ENCODE results near the gene SLC25A40.

Gene SLC25A40

DNA sequence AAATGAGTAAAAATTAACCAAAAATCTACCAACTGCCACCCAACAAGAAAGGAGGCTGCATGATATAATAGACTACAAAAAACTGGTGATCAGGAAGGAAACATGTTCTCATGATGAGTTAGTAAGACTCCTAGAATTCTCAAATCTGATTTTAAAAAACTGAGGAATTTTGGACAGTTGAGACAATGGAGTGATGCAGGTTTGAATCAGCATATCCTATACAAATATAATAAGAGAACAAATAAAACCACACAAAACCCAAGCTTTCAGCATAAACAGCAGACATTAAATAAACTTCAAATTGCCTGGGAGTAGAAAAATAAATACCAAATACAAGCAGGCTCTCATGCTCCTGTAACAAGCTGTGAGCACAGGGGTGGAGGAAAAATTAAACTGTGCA, 57.8 kb downstream of the SLC25A40 start:
- Histone ChIP-seq H3K27me3 (ENCODE audit: control insufficient read depth, insufficient read depth, low read length) (no peaks in the 10 kb centered on the region), H3K36me3 (ENCODE audit: control insufficient read depth, low read depth, low read length) (no peaks in the 10 kb centered on the region), H3K9ac (ENCODE audit: low read length) (no peak overlapping the region), H3K4me3 (ENCODE audit: low read length) (no peak overlapping the region), H3K27ac (ENCODE audit: low read length) (no peak overlapping the region), H3K9me3 (ENCODE audit: control insufficient read depth, low read depth, low read length) (no peaks in the 10 kb centered on the region), H3K4me1 (ENCODE audit: control insufficient read depth, low read depth, low read length) (peaks cover 4% of the 10 kb centered on the region)

GRCh38 chr7:87816389-87816788, 59.8 kb downstream of the SLC25A40 start:
- Histone ChIP-seq H3K9me3 (ENCODE audit: control insufficient read depth, low read depth, low read length) (no peaks in the 10 kb centered on the region), H3K4me1 (ENCODE audit: control insufficient read depth, low read depth, low read length) (peaks cover 4% of the 10 kb centered on the region), H3K27me3 (ENCODE audit: control insufficient read depth, insufficient read depth, low read length) (no peaks in the 10 kb centered on the region), H3K4me3 (ENCODE audit: low read length) (no peak overlapping the region), H3K9ac (ENCODE audit: low read length) (no peak overlapping the region), H3K36me3 (ENCODE audit: control insufficient read depth, low read depth, low read length) (no peaks in the 10 kb centered on the region), H3K27ac (ENCODE audit: low read length) (no peak overlapping the region)

DNA sequence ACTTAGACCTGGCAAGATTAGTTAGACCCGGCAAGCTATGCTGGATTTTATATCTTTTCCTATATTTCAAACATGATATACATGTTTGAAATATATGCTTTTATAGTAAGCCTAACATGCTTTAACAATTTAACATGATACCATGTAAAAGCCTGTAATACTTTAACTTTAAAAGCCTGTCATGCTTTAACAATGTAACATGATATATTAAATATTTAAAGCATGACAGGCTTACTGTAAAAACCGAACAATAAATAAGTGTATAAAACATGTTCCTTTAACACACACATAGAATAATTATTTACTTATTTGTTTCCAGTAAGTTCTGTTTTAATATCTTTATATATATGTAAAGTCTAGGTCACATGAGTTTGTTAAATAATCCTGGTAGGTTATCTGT, 65.4 kb downstream of the SLC25A40 start:
- H3K27me3 ChIP-seq (ENCODE audit: control insufficient read depth, insufficient read depth, low read length), result no peaks in the 10 kb centered on the region
- H3K27ac ChIP-seq (ENCODE audit: low read length), result no peak overlapping the region
- H3K4me3 ChIP-seq (ENCODE audit: low read length), result no peak overlapping the region
- H3K36me3 ChIP-seq (ENCODE audit: control insufficient read depth, low read depth, low read length), result no peaks in the 10 kb centered on the region
- H3K9ac ChIP-seq (ENCODE audit: low read length), result no peak overlapping the region
- H3K4me1 ChIP-seq (ENCODE audit: control insufficient read depth, low read depth, low read length), result peaks cover 9% of the 10 kb centered on the region
- no peaks in the 10 kb centered on the region for H3K9me3 ChIP-seq (ENCODE audit: control insufficient read depth, low read depth, low read length)

DNA sequence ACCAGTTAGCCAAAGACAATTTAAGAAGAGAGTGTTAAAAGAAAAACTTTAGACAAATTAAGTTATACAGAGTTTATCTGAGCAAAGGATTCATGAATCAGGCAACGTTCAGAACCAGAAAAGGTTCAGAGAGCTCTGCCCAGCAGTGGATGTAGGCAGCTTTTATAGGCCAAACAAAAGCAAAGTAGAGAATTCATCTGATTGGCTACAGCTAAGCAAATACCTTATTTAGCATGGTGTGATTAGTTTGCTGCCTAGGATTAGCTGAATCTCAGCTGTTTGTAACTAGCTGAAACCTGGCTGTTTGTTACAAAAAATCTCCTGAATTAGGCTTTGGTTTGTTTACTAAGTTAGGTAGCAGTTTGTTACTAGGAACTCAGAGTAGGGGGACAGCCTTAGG, 66.0 kb downstream of the SLC25A40 start:
- Histone ChIP-seq H3K4me3 (ENCODE audit: low read length) (no peak overlapping the region), H3K9me3 (ENCODE audit: control insufficient read depth, low read depth, low read length) (no peaks in the 10 kb centered on the region), H3K36me3 (ENCODE audit: control insufficient read depth, low read depth, low read length) (no peaks in the 10 kb centered on the region), H3K4me1 (ENCODE audit: control insufficient read depth, low read depth, low read length) (peaks cover 9% of the 10 kb centered on the region), H3K27ac (ENCODE audit: low read length) (peak overlapping the region; percentile 12), H3K27me3 (ENCODE audit: control insufficient read depth, insufficient read depth, low read length) (no peaks in the 10 kb centered on the region), H3K9ac (ENCODE audit: low read length) (no peak overlapping the region)

- Histone ChIP-seq H3K27ac (ENCODE audit: low read length) (no peak overlapping the region), H3K4me3 (ENCODE audit: low read length) (no peak overlapping the region), H3K4me1 (ENCODE audit: control insufficient read depth, low read depth, low read length) (peaks cover 9% of the 10 kb centered on the region), H3K36me3 (ENCODE audit: control insufficient read depth, low read depth, low read length) (no peaks in the 10 kb centered on the region), H3K9me3 (ENCODE audit: control insufficient read depth, low read depth, low read length) (no peaks in the 10 kb centered on the region), H3K27me3 (ENCODE audit: control insufficient read depth, insufficient read depth, low read length) (no peaks in the 10 kb centered on the region), H3K9ac (ENCODE audit: low read length) (no peak overlapping the region)
These were observed 70.0 kb downstream of the SLC25A40 start for GRCh38 chr7:87806150-87806549.

DNA sequence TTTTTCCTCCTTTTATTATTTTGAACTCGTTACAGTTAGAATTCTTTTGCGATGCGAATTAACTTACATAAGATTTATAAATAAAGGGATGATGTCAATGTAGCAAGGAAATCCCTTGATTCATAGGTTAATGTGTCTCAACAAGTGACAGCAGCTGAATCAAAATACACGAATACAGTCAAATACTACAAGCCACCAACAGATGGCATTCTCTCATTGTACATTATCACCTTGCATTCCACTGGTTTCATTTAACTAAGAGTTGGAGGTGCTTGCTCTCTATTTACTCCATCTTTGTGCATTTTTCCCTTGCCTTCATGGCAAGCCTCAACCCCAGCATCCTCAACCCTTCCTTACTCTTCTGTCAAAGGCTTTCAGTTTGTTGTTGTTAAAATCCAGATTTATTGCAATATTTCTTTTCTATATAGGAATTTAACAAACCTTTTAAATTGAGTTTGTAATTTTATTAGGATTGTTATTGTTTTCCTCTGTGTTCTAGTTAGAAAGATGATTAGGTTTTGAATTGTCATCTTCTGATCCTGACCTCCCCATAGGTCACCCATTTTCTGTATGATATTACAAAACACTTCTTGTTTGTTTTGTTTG, 78.3 kb downstream of the SLC25A40 start:
- no peaks in the 10 kb centered on the region for H3K9me3 ChIP-seq (ENCODE audit: control insufficient read depth, low read depth, low read length)
- H3K27me3 ChIP-seq (ENCODE audit: control insufficient read depth, insufficient read depth, low read length), result no peaks in the 10 kb centered on the region
- H3K27ac ChIP-seq (ENCODE audit: low read length), result no peak overlapping the region
- H3K4me3 ChIP-seq (ENCODE audit: low read length), result no peak overlapping the region
- no peaks in the 10 kb centered on the region for H3K36me3 ChIP-seq (ENCODE audit: control insufficient read depth, low read depth, low read length)
- no peak overlapping the region for H3K9ac ChIP-seq (ENCODE audit: low read length)
- H3K4me1 ChIP-seq (ENCODE audit: control insufficient read depth, low read depth, low read length), result no peaks in the 10 kb centered on the region

GRCh38 chr7:87797395-87797794, 78.8 kb downstream of the SLC25A40 start:
- Histone ChIP-seq H3K9ac (ENCODE audit: low read length) (no peak overlapping the region), H3K27ac (ENCODE audit: low read length) (no peak overlapping the region), H3K4me1 (ENCODE audit: control insufficient read depth, low read depth, low read length) (no peaks in the 10 kb centered on the region), H3K9me3 (ENCODE audit: control insufficient read depth, low read depth, low read length) (no peaks in the 10 kb centered on the region), H3K27me3 (ENCODE audit: control insufficient read depth, insufficient read depth, low read length) (no peaks in the 10 kb centered on the region), H3K4me3 (ENCODE audit: low read length) (no peak overlapping the region), H3K36me3 (ENCODE audit: control insufficient read depth, low read depth, low read length) (no peaks in the 10 kb centered on the region)

DNA sequence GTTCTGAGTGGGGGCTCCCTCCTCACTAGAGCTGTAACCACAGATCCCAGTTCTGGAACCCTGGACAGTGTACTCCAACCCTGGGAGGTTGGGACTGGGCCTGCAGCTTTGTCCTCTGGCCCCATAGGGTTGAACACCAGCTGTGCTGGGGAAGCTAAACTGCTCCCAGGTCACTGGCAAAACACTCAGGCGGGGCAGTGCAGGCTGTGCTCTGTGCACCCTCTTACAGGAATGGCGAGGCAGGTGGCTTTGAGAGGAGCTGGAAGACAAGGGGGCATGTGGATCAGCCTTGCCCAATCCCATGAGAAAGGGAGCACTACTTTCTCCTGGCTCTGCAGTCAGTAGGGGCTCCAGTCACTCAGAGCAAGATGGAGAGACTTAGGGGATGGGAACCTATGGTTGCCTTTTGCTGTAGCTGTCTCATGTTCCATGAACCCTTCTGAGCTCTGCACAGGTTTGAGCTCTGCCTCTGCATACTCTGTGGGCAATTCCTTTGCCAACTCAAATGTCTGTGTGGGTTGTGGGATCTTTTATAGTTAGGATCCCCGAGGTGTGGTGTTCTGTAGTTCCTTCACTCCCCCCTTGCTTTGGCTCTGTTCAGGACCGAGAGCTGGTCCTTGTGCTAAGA, 90.7 kb downstream of the SLC25A40 start:
- Histone ChIP-seq H3K36me3 (ENCODE audit: control insufficient read depth, low read depth, low read length) (no peaks in the 10 kb centered on the region), H3K9ac (ENCODE audit: low read length) (no peak overlapping the region), H3K4me3 (ENCODE audit: low read length) (no peak overlapping the region), H3K9me3 (ENCODE audit: control insufficient read depth, low read depth, low read length) (no peaks in the 10 kb centered on the region), H3K27me3 (ENCODE audit: control insufficient read depth, insufficient read depth, low read length) (no peaks in the 10 kb centered on the region), H3K4me1 (ENCODE audit: control insufficient read depth, low read depth, low read length) (no peaks in the 10 kb centered on the region), H3K27ac (ENCODE audit: low read length) (no peak overlapping the region)

DNA sequence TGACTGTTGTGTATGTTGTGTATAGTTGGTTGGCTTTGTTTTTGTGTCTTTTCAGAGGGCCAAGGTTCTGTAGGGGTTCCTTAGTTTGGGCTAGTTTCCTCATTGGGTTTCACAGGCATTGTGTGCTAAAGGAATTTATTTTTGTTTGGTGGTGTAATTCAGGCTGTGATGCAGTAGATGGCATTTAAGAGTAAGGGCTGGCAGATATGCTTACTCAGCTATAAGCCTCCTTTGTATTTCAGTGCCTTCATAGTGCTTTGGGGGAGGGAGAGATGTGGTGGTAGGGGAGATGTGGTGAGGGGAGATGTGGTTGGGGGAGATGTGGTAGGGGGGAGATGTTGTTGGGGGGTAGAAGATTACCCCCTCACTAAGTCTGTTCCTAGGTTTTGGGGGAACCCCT, 91.7 kb downstream of the SLC25A40 start:
- no peaks in the 10 kb centered on the region for H3K9me3 ChIP-seq (ENCODE audit: control insufficient read depth, low read depth, low read length)
- H3K9ac ChIP-seq (ENCODE audit: low read length), result no peak overlapping the region
- H3K36me3 ChIP-seq (ENCODE audit: control insufficient read depth, low read depth, low read length), result no peaks in the 10 kb centered on the region
- no peak overlapping the region for H3K4me3 ChIP-seq (ENCODE audit: low read length)
- H3K27ac ChIP-seq (ENCODE audit: low read length), result no peak overlapping the region
- H3K4me1 ChIP-seq (ENCODE audit: control insufficient read depth, low read depth, low read length), result no peaks in the 10 kb centered on the region
- no peaks in the 10 kb centered on the region for H3K27me3 ChIP-seq (ENCODE audit: control insufficient read depth, insufficient read depth, low read length)
